ENCODE measurements around the gene TNIP3.

- TF ChIP-seq CTCF (IDR thresholded peaks at IDR 0.05), result no peak
- no peak for TF ChIP-seq POLR2A (IDR thresholded peaks at IDR 0.05)
Observed at GRCh38 chr4:121140716-121141460, 23.2 kb downstream of the TNIP3 start.
